Measurements from ENCODE around the gene SORCS2. TPM values are rescaled to one million over a fixed set of nuclear protein-coding genes. Genes with fewer than 3 reads are reported as not detected.

Gene SORCS2
- total RNA-seq, 2 experiments from 2014 or later: 0.03 TPM; not detected in 1

DNA sequence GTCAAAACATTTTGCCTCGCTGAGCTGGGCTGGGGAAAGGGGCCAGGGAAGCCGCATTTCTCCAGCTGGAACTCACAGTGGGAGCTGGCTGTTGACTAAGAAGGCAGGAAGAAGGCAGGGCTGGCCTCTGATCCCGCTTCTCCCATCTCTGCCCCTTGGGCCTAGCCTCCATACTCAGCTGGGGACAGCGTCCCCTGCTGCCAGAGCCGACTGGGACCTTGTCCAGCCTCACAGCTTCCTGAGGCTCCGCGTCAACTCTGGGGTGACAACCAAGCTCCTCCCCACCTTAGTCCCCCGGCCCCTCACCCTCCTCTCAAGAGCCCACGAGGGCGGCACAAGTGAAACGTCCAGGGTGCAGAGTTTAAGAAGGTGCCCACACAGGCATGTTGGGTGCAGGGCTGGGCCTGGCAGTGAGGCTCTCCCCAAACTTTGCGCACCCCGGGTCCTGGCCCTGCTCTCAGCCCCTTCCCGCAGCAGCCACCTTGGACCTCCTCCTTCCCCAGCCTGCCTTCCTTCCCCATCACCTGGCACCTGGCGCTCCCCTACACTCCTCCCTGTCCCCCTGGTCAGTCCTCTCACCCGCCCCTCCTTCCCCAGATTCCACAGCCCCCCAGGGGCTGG lies 141.6 kb downstream of the SORCS2 start:
- Histone ChIP-seq H3K4me2 (ENCODE audit: low read length) (no peak overlapping the region), H3K79me2 (ENCODE audit: insufficient read depth, low read depth, low read length) (no peaks in the 10 kb centered on the region), H3K9me2 (ENCODE audit: insufficient read depth, low read length) (no peaks in the 10 kb centered on the region), H3K4me3 (ENCODE audit: low read depth, low read length, poor library complexity, severe bottlenecking) (no peak overlapping the region), H3K27ac (ENCODE audit: low read depth, low read length, poor library complexity, severe bottlenecking) (no peak overlapping the region), H2AFZ (ENCODE audit: low read length) (no peak overlapping the region), H3K9me3 (ENCODE audit: low read length) (no peaks in the 10 kb centered on the region), H3K36me3 (ENCODE audit: insufficient read depth, low read length) (no peaks in the 10 kb centered on the region), H4K20me1 (ENCODE audit: insufficient read depth, low read length) (no peaks in the 10 kb centered on the region), H3K4me1 (ENCODE audit: insufficient read depth, low read length, poor library complexity, severe bottlenecking) (no peaks in the 10 kb centered on the region)
- ChIA-PET CTCF (ENCODE audit: unreplicated experiment) (interaction anchor here (0.6 kb wide), 1 partner anchor 11 kb away, joined by 7 read pairs; no protein-coding TSS in a partner anchor), POLR2A (no interaction called here)
- no peak for DNase-seq (ENCODE audit: low spot score)
- no TSS peak for BruUV-seq (replicated peaks)
- intact Hi-C loops (cut with micrococcal nuclease; ENCODE audit: unreplicated experiment): no loop called here
- TF ChIP-seq CTCF (conservative IDR thresholded peaks at IDR 0.05; ENCODE audit: low read length): no peak
- no peak for TF ChIP-seq EZH2phosphoT487 (IDR thresholded peaks at IDR 0.05; ENCODE audit: borderline replicate concordance, low read depth, low read length)

- CTCF ChIA-PET (ENCODE audit: unreplicated experiment): interaction anchor here (0.6 kb wide), 1 partner anchor 11 kb away, joined by 7 read pairs; no protein-coding TSS in a partner anchor
- TF ChIP-seq CTCF (conservative IDR thresholded peaks at IDR 0.05; ENCODE audit: low read length): no peak
- no peak for TF ChIP-seq EZH2phosphoT487 (IDR thresholded peaks at IDR 0.05; ENCODE audit: borderline replicate concordance, low read depth, low read length)
- intact Hi-C loops (cut with micrococcal nuclease; ENCODE audit: unreplicated experiment): no loop called here
- no peaks in the 10 kb centered on the region for H3K4me1 ChIP-seq (ENCODE audit: insufficient read depth, low read length, poor library complexity, severe bottlenecking)
- H3K4me3 ChIP-seq (ENCODE audit: low read depth, low read length, poor library complexity, severe bottlenecking): no peak overlapping the region
- H3K9me2 ChIP-seq (ENCODE audit: insufficient read depth, low read length): no peaks in the 10 kb centered on the region
- no peak overlapping the region for H3K27ac ChIP-seq (ENCODE audit: low read depth, low read length, poor library complexity, severe bottlenecking)
- BruUV-seq (replicated peaks): no TSS peak
- POLR2A ChIA-PET: no interaction called here
- no peaks in the 10 kb centered on the region for H3K36me3 ChIP-seq (ENCODE audit: insufficient read depth, low read length)
- H4K20me1 ChIP-seq (ENCODE audit: insufficient read depth, low read length): no peaks in the 10 kb centered on the region
- no peak for DNase-seq (ENCODE audit: low spot score)
- no peaks in the 10 kb centered on the region for H3K79me2 ChIP-seq (ENCODE audit: insufficient read depth, low read depth, low read length)
- no peak overlapping the region for H3K4me2 ChIP-seq (ENCODE audit: low read length)
- H3K9me3 ChIP-seq (ENCODE audit: low read length): no peaks in the 10 kb centered on the region
- no peak overlapping the region for H2AFZ ChIP-seq (ENCODE audit: low read length)
Observed at GRCh38 chr4:7334521-7335275, 142.4 kb downstream of the SORCS2 start.

All from OCI-LY7 (cell line).